ENCODE data around the gene TNFAIP8L1. TPM values are rescaled to one million over a fixed set of nuclear protein-coding genes. Genes with fewer than 3 reads are reported as not detected.

The TNFAIP8L1 gene
- total RNA-seq, 1 experiment from 2014 or later, result 22.2 TPM

DNA sequence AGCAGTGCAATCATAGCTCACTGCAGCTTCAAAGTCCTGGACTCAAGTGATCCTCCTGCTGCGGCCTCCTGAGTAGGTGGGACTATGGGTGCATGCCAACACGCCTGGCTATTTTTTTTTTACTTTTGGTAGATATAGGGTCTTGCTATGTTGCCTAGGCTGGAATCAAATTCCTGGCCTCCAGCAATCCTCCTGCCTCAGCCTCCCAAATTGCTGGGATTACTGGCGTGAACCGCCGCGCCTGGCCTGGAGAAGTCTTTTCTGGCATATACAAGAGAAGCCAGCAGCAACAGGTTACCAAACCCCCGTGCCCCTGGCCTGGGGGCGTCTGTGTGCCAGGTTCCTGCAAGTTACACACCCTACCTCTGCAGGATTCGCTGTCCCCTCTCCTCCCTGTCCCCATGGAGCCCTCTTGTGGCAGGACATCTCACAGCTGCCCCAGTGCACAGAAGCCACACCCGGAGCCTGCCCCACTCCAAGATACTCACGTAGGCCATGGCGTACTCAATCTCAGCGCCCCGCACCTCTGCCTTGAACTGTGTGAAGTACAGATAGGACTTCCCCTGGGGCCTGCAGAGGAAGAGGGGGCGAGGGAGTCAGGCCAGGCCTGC, 21.0 kb downstream of the TNFAIP8L1 start:
- Histone ChIP-seq H3K9me2 (ENCODE audit: insufficient read depth) (no peaks in the 10 kb centered on the region), H3K36me3 (ENCODE audit: control insufficient read depth in 1 of 2, insufficient read depth in 2 of 2, low read length in 2 of 2) (peaks cover 15 to 24% of the 10 kb centered on the region in 2 experiments), H3K27ac (ENCODE audit: low read depth, low read length) (no peak overlapping the region; the same call in 1 of the 2 replicates), H3K27me3 (ENCODE audit: insufficient read depth, low read length) (no peaks in the 10 kb centered on the region), H3K9me3 (ENCODE audit: control insufficient read depth in 1 of 2, insufficient read depth in 1 of 2, low read depth in 1 of 2, low read length in 2 of 2) (no peaks in the 10 kb centered on the region), H3K4me2 (ENCODE audit: low read length) (no peak overlapping the region), H3K9ac (ENCODE audit: low read length) (no peak overlapping the region), H4K20me1 (ENCODE audit: insufficient read depth) (no peaks in the 10 kb centered on the region), H3K4me1 (ENCODE audit: control insufficient read depth in 1 of 2, insufficient read depth in 2 of 2, low read length in 2 of 2) (no peaks in the 10 kb centered on the region), H2AFZ (ENCODE audit: low read depth, low read length, poor library complexity, severe bottlenecking) (no peak overlapping the region), H3K4me3 (replicated peaks in 1 of 2; ENCODE audit: low read depth in 1 of 2, low read length in 2 of 2) (no peak overlapping the region), H3K79me2 (ENCODE audit: insufficient read depth, low read length) (peaks cover 5% of the 10 kb centered on the region; the same call in 1 of the 2 replicates)
- TF ChIP-seq, protein P1, sequence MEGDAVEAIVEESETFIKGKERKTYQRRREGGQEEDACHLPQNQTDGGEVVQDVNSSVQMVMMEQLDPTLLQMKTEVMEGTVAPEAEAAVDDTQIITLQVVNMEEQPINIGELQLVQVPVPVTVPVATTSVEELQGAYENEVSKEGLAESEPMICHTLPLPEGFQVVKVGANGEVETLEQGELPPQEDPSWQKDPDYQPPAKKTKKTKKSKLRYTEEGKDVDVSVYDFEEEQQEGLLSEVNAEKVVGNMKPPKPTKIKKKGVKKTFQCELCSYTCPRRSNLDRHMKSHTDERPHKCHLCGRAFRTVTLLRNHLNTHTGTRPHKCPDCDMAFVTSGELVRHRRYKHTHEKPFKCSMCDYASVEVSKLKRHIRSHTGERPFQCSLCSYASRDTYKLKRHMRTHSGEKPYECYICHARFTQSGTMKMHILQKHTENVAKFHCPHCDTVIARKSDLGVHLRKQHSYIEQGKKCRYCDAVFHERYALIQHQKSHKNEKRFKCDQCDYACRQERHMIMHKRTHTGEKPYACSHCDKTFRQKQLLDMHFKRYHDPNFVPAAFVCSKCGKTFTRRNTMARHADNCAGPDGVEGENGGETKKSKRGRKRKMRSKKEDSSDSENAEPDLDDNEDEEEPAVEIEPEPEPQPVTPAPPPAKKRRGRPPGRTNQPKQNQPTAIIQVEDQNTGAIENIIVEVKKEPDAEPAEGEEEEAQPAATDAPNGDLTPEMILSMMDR (IDR thresholded peaks at IDR 0.05 in 2 of 3, conservative IDR thresholded peaks at IDR 0.05 in 1 of 3; ENCODE audit: borderline replicate concordance in 1 of 3, insufficient read depth in 1 of 3, low read depth in 2 of 3, low read length in 2 of 3), result peak; percentile 60 to 69 (median 63)
- TF ChIP-seq POLR2A (IDR thresholded peaks at IDR 0.05; ENCODE audit: borderline replicate concordance, extremely low read depth, insufficient read depth, insufficient read length), result no peak
- ChIA-PET CTCF (interaction anchor here (1.2 kb wide), 1 partner anchor 27 kb away, joined by 3 read pairs; no protein-coding TSS in a partner anchor), RAD21 (ENCODE audit: low non-redundant PET in 1 of 2, low total read pairs in 2 of 2, uncharacterized antibody in 2 of 2, unreplicated experiment in 2 of 2) (no interaction called here), POLR2A (no interaction called here)
- no TSS peak for BruUV-seq (replicated peaks)
- ATAC-seq (peak; percentile 93), DNase-seq (ENCODE audit: low read depth, low spot score) (no peak)
- intact Hi-C loops (cut with micrococcal nuclease), result no loop called here

DNA sequence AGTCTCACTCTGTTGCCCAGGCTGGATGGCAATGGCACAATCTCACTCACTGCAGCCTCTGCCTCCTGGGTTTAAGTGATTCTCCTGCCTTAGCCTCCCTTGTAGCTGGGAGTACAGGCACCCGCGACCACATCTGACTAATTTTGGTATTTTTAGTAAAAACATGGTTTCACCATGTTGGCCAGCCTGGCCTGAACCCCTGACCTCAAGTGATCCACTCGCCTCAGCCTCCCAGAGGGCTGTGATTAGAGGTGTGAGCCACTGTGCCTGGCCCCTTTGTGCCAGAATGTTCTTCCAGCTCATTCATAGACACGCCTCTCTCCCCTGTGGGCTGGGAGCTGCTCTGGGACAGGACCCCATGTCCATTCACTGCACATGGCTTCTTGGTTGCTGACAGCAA, 21.7 kb downstream of the TNFAIP8L1 start:
- no peak overlapping the region for H3K4me3 ChIP-seq (replicated peaks in 1 of 2; ENCODE audit: low read depth in 1 of 2, low read length in 2 of 2)
- ChIA-PET CTCF (interaction anchor here (1.2 kb wide), 1 partner anchor 28 kb away, joined by 3 read pairs; no protein-coding TSS in a partner anchor), RAD21 (ENCODE audit: low non-redundant PET in 1 of 2, low total read pairs in 2 of 2, uncharacterized antibody in 2 of 2, unreplicated experiment in 2 of 2) (no interaction called here), POLR2A (no interaction called here)
- no TSS peak for BruUV-seq (replicated peaks)
- intact Hi-C loops (cut with micrococcal nuclease), result no loop called here
- H3K79me2 ChIP-seq (ENCODE audit: insufficient read depth, low read length), result peaks cover 8% of the 10 kb centered on the region; the same call in 1 of the 2 replicates
- no peaks in the 10 kb centered on the region for H3K27me3 ChIP-seq (ENCODE audit: insufficient read depth, low read length)
- H3K4me1 ChIP-seq (ENCODE audit: control insufficient read depth in 1 of 2, insufficient read depth in 2 of 2, low read length in 2 of 2), result no peaks in the 10 kb centered on the region
- ATAC-seq (no peak), DNase-seq (ENCODE audit: low read depth, low spot score) (no peak)
- no peaks in the 10 kb centered on the region for H3K9me3 ChIP-seq (ENCODE audit: control insufficient read depth in 1 of 2, insufficient read depth in 1 of 2, low read depth in 1 of 2, low read length in 2 of 2)
- H4K20me1 ChIP-seq (ENCODE audit: insufficient read depth), result no peaks in the 10 kb centered on the region
- no peak overlapping the region for H3K9ac ChIP-seq (ENCODE audit: low read length)
- no peaks in the 10 kb centered on the region for H3K9me2 ChIP-seq (ENCODE audit: insufficient read depth)
- 0 out of 2 replicates have a peak overlapping the region, but pooled peaks have one; percentile 5 for H3K27ac ChIP-seq (ENCODE audit: low read depth, low read length)
- H2AFZ ChIP-seq (ENCODE audit: low read depth, low read length, poor library complexity, severe bottlenecking), result no peak overlapping the region
- peaks cover 15 to 24% of the 10 kb centered on the region in 2 experiments for H3K36me3 ChIP-seq (ENCODE audit: control insufficient read depth in 1 of 2, insufficient read depth in 2 of 2, low read length in 2 of 2)
- H3K4me2 ChIP-seq (ENCODE audit: low read length), result no peak overlapping the region
- TF ChIP-seq JUND (IDR thresholded peaks at IDR 0.05) (no peak), SP1 (IDR thresholded peaks at IDR 0.05; ENCODE audit: low read depth) (no peak), POLR2AphosphoS5 (IDR thresholded peaks at IDR 0.05; ENCODE audit: low read depth, low read length) (no peak), TCF7L2 (IDR thresholded peaks at IDR 0.05; ENCODE audit: borderline replicate concordance, extremely low read depth, insufficient read depth, insufficient read length) (no peak), FOSL1 (IDR thresholded peaks at IDR 0.05; ENCODE audit: low read depth) (no peak), POLR2A (IDR thresholded peaks at IDR 0.05; ENCODE audit: borderline replicate concordance, extremely low read depth, insufficient read depth, insufficient read length) (no peak), SRF (IDR thresholded peaks at IDR 0.05; ENCODE audit: low read depth) (no peak), ZFX (IDR thresholded peaks at IDR 0.05) (no peak), CBX3 (IDR thresholded peaks at IDR 0.05; ENCODE audit: low read depth) (no peak)
- TF ChIP-seq, protein P2, sequence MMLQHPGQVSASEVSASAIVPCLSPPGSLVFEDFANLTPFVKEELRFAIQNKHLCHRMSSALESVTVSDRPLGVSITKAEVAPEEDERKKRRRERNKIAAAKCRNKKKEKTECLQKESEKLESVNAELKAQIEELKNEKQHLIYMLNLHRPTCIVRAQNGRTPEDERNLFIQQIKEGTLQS (IDR thresholded peaks at IDR 0.05), result no peak
- TF ChIP-seq, protein P3, sequence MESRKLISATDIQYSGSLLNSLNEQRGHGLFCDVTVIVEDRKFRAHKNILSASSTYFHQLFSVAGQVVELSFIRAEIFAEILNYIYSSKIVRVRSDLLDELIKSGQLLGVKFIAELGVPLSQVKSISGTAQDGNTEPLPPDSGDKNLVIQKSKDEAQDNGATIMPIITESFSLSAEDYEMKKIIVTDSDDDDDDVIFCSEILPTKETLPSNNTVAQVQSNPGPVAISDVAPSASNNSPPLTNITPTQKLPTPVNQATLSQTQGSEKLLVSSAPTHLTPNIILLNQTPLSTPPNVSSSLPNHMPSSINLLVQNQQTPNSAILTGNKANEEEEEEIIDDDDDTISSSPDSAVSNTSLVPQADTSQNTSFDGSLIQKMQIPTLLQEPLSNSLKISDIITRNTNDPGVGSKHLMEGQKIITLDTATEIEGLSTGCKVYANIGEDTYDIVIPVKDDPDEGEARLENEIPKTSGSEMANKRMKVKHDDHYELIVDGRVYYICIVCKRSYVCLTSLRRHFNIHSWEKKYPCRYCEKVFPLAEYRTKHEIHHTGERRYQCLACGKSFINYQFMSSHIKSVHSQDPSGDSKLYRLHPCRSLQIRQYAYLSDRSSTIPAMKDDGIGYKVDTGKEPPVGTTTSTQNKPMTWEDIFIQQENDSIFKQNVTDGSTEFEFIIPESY (IDR thresholded peaks at IDR 0.05; ENCODE audit: extremely low read depth, insufficient replicate concordance, low read length), result no peak
- TF ChIP-seq, protein P4, sequence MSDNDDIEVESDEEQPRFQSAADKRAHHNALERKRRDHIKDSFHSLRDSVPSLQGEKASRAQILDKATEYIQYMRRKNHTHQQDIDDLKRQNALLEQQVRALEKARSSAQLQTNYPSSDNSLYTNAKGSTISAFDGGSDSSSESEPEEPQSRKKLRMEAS (IDR thresholded peaks at IDR 0.05), result no peak

All from HCT116 (cell line).